Measurements from ENCODE around the gene GALNT15. TPM values are rescaled to one million over a fixed set of nuclear protein-coding genes. Genes with fewer than 3 reads are reported as not detected.

Gene GALNT15, protein sequence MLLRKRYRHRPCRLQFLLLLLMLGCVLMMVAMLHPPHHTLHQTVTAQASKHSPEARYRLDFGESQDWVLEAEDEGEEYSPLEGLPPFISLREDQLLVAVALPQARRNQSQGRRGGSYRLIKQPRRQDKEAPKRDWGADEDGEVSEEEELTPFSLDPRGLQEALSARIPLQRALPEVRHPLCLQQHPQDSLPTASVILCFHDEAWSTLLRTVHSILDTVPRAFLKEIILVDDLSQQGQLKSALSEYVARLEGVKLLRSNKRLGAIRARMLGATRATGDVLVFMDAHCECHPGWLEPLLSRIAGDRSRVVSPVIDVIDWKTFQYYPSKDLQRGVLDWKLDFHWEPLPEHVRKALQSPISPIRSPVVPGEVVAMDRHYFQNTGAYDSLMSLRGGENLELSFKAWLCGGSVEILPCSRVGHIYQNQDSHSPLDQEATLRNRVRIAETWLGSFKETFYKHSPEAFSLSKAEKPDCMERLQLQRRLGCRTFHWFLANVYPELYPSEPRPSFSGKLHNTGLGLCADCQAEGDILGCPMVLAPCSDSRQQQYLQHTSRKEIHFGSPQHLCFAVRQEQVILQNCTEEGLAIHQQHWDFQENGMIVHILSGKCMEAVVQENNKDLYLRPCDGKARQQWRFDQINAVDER
- not detected for total RNA-seq

DNA sequence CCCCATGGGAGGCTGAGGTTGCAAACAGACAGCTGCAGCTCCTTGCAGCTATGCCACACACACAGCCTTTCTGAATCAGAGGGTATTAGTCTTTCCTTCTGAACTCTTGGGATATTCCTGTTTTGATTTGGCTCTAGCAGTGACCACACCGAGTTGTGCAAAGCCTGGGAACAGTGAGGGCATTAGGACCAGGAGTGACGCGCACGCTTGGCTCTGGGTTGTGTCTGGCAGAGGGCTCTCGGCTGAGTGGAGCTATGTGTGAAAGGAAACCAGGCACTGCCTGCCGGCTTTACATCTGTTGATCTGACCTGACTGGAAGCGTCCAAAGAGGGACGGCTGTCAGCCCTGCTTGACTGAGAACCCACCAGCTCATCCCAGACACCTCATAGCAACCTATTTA is at the start of gene GALNT15:
TSS of gene GALNT15 (plus strand) at position 292 of the 400 bp plus-strand sequence. CDS start 472 bp downstream, outside the sequence.
- H3K27me3 Mint-ChIP-seq: peaks cover 11% of the 10 kb centered on the region
- no peaks in the 10 kb centered on the region for H3K4me1 Mint-ChIP-seq
- no peak within 1 kb of the TSS for H3K27ac Mint-ChIP-seq

DNA sequence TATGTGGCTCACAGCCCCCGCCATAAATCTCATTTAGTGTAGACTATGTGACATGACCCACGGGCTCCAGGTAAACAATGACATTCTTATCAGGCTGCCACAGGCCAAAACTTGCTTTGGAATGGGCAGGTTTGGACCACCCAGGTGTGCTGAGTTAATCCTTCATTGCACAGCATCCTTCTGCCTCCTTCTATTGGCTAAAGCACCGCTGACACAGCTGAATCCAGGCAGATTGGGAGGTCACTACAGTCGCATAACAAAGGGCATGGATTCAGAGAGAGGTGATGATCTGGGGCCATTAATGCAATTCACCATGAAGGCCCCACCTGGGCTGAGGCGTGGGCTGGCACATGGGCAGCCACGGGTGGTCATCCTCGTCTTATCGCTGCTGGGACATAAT is 47.8 kb upstream of the GALNT15 start:
- H3K27ac Mint-ChIP-seq: no peak overlapping the region
- no peak overlapping the region for H3K4me3 Mint-ChIP-seq
- H3K36me3 Mint-ChIP-seq: no peaks in the 10 kb centered on the region
- no peaks in the 10 kb centered on the region for H3K9me3 Mint-ChIP-seq
- no peaks in the 10 kb centered on the region for H3K4me1 Mint-ChIP-seq
- DNase-seq: no peak
- no peaks in the 10 kb centered on the region for H3K27me3 Mint-ChIP-seq

More for the DNA sequence above, at the start of gene GALNT15:
- no peak for DNase-seq
- Mint-ChIP-seq H3K9me3 (peaks cover 2% of the 10 kb centered on the region), H3K36me3 (no peaks in the 10 kb centered on the region), H3K4me3 (no peak within 1 kb of the TSS)

DNA sequence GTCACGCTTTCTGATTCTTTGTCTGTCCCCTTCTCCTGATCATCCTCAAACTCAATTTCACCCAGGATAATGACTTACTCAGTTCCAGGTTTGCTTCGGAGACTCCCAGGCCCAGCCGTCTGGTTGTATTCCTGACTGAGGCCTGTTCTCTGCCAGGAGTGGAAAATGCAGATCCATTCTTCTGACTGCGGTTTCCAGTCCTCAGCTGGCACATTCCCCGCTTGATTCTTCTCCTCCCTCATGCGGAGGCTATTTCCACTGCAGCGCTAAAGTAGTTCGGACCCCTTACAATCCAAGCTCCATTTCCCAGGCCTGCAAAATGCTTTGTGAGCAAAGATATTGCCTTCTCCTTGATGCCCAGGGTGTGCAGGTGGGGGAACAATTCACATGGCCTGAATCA is 47.2 kb upstream of the GALNT15 start:
- no peak for DNase-seq
- Mint-ChIP-seq H3K4me1 (no peaks in the 10 kb centered on the region), H3K4me3 (no peak overlapping the region), H3K27me3 (no peaks in the 10 kb centered on the region), H3K9me3 (no peaks in the 10 kb centered on the region), H3K36me3 (no peaks in the 10 kb centered on the region), H3K27ac (no peak overlapping the region)

DNA sequence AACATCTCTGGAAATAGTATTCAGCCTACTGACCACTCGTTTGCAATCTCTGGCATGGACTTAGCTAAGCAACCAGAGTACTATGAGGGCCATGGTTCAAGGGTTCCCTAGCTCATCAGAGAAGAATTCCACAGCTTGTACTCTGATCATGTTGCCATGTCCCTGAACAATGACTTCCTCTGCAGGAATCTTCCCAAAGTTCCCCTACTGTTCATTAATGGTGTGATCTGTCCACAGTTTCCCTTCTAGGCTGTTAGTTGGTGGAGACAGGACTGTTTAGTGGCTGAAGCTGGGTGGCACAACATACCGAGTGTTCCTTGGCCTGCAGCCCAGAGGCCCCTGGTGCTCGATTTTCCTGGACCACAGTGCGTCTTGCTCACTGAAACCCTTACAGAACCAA is 44.4 kb upstream of the GALNT15 start:
- H3K4me1 Mint-ChIP-seq: no peaks in the 10 kb centered on the region
- H3K4me3 Mint-ChIP-seq: no peak overlapping the region
- H3K36me3 Mint-ChIP-seq: no peaks in the 10 kb centered on the region
- H3K27ac Mint-ChIP-seq: no peak overlapping the region
- H3K9me3 Mint-ChIP-seq: no peaks in the 10 kb centered on the region
- H3K27me3 Mint-ChIP-seq: no peaks in the 10 kb centered on the region
- DNase-seq: no peak

DNA sequence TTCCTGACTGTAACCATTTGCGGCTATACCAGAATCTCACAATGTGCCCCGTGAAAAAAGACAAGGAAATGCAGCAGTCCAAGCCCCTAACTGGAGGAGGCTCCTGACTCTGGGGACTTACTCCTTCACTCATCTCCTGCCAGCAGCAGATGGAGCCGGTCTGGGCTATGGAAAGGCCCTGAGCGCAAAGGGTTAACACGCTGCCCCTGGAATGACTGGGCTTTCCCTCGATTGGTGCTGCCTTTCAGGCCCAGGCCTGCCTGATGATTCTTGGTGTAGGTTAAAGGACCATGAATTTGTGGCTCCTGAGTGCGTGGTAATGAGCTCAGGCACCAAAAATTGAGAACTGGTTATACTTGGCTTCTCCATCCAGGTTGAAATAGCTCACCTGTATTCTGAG is 42.3 kb upstream of the GALNT15 start:
- peaks cover 2% of the 10 kb centered on the region for H3K36me3 Mint-ChIP-seq
- peaks cover 5% of the 10 kb centered on the region for H3K9me3 Mint-ChIP-seq
- no peak for DNase-seq
- H3K27ac Mint-ChIP-seq: no peak overlapping the region
- H3K27me3 Mint-ChIP-seq: no peaks in the 10 kb centered on the region
- H3K4me3 Mint-ChIP-seq: no peak overlapping the region
- H3K4me1 Mint-ChIP-seq: no peaks in the 10 kb centered on the region

DNA sequence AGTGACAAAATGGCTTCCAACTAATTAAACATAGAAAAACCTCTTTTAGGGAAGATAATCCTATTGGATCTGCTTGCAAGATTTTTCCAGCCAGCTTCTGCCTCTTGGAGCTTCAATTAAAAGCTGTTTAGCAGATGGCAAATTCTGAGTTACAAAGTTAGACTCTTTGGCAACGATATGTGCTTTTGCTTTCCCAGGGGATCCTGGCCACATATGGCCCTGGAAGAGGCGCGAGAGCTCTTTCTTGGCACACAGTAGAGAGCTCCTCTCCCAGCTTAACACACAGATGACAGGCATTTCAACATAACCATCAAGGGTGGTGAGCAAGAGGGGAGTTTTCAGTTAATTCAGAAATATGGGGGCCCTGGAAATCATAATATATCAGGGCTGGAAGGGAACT is 41.6 kb upstream of the GALNT15 start:
- H3K4me1 Mint-ChIP-seq: no peaks in the 10 kb centered on the region
- H3K27me3 Mint-ChIP-seq: no peaks in the 10 kb centered on the region
- no peak overlapping the region for H3K4me3 Mint-ChIP-seq
- peaks cover 5% of the 10 kb centered on the region for H3K36me3 Mint-ChIP-seq
- peaks cover 7% of the 10 kb centered on the region for H3K9me3 Mint-ChIP-seq
- H3K27ac Mint-ChIP-seq: no peak overlapping the region
- no peak for DNase-seq

DNA sequence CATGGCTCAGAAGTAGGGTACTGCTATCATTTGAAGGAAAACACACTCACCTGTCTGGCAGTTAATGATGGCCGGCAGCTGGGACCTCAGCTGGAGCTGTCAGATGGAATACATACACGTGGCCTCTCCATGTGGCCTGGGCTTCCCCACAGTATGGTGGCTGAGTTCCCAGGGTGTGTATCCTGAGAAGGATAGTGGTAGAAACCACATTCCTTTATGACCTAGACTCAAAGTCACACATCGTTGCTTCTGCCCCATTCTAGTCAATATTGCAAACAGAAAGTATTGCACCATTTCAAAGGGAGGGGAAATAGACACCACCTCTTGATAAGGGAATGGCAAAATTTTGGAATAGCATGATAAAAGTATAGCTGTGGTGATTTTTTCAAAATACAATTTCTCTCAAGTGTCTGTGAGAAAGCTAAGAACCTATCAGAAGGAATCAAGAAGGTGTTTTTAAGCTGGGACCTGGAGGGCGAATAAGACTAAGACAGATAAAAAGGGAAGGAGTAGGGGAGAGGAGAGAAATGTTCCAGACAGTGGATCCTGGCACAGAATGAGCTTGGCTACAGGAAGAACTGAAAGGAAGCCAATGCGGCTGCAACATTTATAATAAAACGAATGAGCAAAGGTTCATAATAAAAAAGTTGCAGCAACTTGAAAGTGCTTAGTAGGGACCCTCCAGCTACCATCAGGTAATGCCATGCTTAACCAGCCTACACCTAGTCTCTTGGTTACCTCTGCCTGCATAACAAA is 40.1 kb upstream of the GALNT15 start:
- Mint-ChIP-seq H3K27me3 (no peaks in the 10 kb centered on the region), H3K36me3 (peaks cover 5% of the 10 kb centered on the region), H3K4me3 (no peak overlapping the region), H3K9me3 (peaks cover 7% of the 10 kb centered on the region), H3K4me1 (no peaks in the 10 kb centered on the region), H3K27ac (no peak overlapping the region)
- DNase-seq: no peak

DNA sequence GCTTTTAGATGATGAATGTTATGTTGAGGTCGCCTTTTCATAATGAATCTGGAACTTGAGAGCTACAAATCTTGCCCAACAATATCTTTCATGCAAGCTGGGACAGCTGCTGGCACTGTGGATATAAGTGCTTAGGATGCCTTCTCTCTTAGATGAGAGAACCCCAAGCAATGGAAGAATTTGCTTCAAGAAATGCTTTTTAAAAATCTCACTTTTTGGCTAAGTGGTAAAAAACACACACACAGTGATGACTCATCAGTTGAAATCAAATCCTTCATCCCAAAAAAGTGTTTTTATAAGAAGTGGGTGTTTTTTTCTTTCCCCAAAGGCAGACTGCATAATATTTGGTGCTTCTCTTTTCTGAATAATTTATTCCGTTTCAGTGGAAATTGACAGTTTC is 38.4 kb upstream of the GALNT15 start:
- Mint-ChIP-seq H3K27ac (no peak overlapping the region), H3K36me3 (peaks cover 5% of the 10 kb centered on the region), H3K9me3 (peaks cover 7% of the 10 kb centered on the region), H3K4me1 (no peaks in the 10 kb centered on the region), H3K4me3 (no peak overlapping the region), H3K27me3 (no peaks in the 10 kb centered on the region)
- DNase-seq: no peak

DNA sequence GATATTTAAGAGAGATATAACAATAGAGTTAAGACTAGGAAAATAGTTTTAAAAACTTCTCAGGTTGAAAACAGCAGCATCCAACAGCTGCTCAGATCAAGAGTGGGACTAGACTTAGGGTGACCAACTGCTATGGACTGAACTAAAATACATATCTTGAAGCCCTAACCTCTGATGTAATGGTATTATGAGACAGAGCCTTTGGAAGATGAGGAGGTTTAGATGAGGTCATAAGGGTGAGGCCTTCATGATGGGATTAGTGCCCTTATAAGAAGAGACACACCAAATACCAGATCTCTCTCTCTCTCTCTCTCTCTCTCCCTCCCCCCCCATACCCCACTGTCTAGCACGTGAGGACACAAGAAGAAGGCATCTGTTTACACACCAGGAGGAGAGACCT is 37.4 kb upstream of the GALNT15 start:
- Mint-ChIP-seq H3K27ac (no peak overlapping the region), H3K4me3 (no peak overlapping the region), H3K9me3 (peaks cover 7% of the 10 kb centered on the region), H3K36me3 (peaks cover 5% of the 10 kb centered on the region), H3K4me1 (no peaks in the 10 kb centered on the region), H3K27me3 (no peaks in the 10 kb centered on the region)
- DNase-seq: no peak

DNA sequence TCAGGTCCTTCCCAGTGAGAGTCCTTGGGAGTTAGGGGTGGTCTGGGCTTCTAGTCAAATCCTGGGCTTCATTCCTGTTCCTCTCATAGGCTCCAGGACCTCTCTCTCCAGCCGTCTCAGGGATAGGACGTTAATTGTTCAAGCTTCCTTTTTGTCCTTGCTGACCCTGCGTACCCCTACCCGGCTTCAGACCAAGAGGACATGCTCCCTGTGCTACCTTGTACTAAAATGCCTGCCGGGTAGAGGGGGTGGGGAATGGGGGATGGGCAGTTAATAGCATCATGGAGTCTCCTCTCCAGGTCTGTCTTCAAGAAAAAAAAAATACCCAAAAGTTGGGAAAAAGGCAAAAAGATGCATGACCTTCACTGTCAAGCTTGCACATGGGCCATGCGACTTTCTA is 36.5 kb upstream of the GALNT15 start:
- Mint-ChIP-seq H3K4me1 (no peaks in the 10 kb centered on the region), H3K27ac (no peak overlapping the region), H3K4me3 (no peak overlapping the region), H3K36me3 (peaks cover 5% of the 10 kb centered on the region), H3K27me3 (no peaks in the 10 kb centered on the region), H3K9me3 (peaks cover 7% of the 10 kb centered on the region)
- no peak for DNase-seq

DNA sequence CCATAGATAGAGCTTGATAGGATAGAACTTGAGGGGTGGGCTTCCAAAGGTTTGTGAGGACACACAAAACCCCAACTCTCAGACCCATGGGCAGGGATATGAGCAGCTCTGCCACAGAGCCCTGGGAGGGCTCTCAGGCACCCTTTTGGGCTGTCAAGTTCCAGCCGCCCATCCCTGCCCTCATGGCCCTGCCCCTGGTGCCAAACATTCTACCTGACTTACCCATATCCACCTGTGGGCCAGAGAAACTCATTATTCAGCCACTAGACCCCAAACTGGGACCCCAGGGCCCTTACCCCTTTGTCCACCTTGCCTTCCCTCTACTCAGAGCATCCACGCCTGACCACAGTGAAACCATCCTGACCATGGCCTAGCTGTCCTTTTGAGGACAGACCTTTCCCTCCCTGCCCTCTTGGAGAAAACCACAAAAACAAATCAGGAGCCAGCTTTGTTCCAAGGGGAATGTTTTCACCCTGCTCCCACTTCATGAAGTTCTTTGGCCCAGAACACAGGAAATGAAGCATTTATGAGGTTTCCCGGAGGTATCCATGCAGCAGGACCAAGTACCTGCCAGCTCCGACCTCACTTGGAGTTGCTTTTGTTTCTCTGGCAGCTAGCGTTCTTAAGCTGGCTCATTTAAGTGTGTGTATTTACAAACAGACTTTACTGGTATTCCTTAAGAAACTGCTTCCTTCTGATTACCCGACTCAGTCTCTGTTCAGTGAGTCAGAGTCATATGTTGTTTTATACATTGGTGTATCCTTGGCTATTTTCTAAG is 34.2 kb upstream of the GALNT15 start:
- Mint-ChIP-seq H3K27ac (no peak overlapping the region), H3K27me3 (no peaks in the 10 kb centered on the region), H3K9me3 (peaks cover 15% of the 10 kb centered on the region), H3K4me3 (no peak overlapping the region), H3K4me1 (no peaks in the 10 kb centered on the region), H3K36me3 (peaks cover 5% of the 10 kb centered on the region)
- no peak for DNase-seq

DNA sequence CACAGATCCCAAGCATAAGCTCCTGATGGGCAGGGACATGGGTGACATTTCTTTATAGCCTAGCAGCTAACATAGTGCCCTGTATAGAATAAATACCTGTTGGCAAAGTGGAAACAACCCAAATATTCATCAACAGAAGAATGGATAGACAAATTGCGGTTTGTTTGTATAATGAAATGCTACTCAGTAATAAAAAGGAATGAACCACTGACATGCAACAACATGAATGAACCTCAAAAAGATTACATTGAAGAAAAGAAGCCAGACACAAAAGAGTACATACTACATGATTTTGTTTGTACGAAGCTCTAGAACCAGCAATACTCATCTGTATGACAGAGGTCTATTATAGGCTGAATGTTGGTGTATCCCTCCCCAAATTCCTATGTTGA is 33.6 kb upstream of the GALNT15 start:
- H3K36me3 Mint-ChIP-seq: peaks cover 5% of the 10 kb centered on the region
- peaks cover 15% of the 10 kb centered on the region for H3K9me3 Mint-ChIP-seq
- H3K4me1 Mint-ChIP-seq: no peaks in the 10 kb centered on the region
- H3K27ac Mint-ChIP-seq: no peak overlapping the region
- no peak for DNase-seq
- H3K4me3 Mint-ChIP-seq: no peak overlapping the region
- H3K27me3 Mint-ChIP-seq: no peaks in the 10 kb centered on the region

DNA sequence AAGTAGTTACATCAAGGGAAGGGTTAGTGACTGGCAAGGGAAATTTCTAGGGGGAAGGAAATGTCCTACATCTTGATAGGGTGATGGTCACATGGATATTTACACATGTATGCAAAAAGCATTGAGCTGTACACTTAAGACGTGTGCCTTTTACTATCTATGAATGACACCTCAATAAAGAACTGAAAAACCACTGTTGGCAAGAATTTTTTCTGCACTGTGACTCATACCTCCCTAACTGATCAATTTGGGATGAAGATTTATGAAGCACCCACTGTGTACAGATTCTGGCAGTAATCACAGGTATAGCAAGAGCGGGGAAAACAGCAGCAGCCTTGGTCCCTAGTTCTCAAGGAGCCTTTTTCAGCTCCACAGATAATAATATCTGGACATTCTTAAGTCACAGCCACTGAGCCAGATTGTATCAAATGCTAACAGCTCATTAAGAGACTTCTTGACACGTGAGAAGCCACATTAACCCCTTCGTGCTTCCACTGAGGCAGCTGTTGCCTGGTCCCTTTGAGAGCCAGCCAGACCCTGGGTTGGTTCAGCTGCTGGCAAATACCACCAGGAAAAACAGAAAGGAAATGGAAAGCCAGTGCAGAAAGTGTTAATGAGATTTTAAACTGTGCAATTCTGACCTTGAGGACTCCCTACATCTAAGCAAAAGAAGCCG is 32.0 kb upstream of the GALNT15 start:
- DNase-seq: no peak
- Mint-ChIP-seq H3K27ac (no peak overlapping the region), H3K9me3 (peaks cover 7% of the 10 kb centered on the region), H3K36me3 (no peaks in the 10 kb centered on the region), H3K4me3 (no peak overlapping the region), H3K27me3 (no peaks in the 10 kb centered on the region), H3K4me1 (no peaks in the 10 kb centered on the region)

DNA sequence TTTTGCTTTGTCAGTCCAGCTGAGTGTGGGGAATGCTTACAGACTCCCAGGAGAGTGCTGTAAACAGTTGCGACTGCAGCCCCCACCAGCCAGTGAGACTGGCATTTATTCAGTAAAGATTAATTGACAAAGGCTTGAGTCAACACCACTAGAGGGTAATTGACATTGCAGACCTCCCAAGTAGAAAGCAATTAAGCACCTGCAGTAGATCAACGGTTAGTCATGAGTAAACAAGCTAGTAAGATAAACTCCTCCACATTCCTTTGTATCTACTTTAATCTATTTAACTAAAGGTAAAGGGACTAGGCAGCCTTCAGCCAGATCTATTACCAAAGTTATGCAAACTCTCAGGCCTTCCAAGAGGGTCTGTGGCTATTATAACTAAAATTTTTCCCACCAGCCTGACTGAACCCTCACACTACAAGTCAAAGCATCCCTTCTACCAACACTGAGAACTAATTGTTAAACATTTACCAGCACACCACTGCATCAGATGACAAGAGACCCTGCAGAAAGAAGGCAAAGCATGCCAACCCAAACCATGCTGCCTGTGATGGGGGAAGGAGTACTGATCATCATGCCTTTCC is 30.5 kb upstream of the GALNT15 start:
- no peaks in the 10 kb centered on the region for H3K27me3 Mint-ChIP-seq
- no peak for DNase-seq
- H3K27ac Mint-ChIP-seq: no peak overlapping the region
- no peaks in the 10 kb centered on the region for H3K4me1 Mint-ChIP-seq
- H3K9me3 Mint-ChIP-seq: peaks cover 7% of the 10 kb centered on the region
- no peak overlapping the region for H3K4me3 Mint-ChIP-seq
- H3K36me3 Mint-ChIP-seq: no peaks in the 10 kb centered on the region
